Astrocyte (in vitro differentiated cells and primary cell): ENCODE data around the gene CHST3.

ENCODE experiments used
- EZH2 ChIP-seq: IDR thresholded peaks from 2 replicates; pipeline ENCODE4 v1.6.1; 2012; ENCODE audit warnings: mild to moderate bottlenecking, low read length, inconsistent platforms; ENCODE audit not compliant: insufficient read depth
- TF ChIP-seq, protein P1 (sequence below): IDR thresholded peaks from 2 replicates; pipeline ENCODE4 v1.5.1; 2011; ENCODE audit warnings: low read depth, mild to moderate bottlenecking, inconsistent platforms, low read length, moderate library complexity; ENCODE audit not compliant: insufficient read depth

DNA sequence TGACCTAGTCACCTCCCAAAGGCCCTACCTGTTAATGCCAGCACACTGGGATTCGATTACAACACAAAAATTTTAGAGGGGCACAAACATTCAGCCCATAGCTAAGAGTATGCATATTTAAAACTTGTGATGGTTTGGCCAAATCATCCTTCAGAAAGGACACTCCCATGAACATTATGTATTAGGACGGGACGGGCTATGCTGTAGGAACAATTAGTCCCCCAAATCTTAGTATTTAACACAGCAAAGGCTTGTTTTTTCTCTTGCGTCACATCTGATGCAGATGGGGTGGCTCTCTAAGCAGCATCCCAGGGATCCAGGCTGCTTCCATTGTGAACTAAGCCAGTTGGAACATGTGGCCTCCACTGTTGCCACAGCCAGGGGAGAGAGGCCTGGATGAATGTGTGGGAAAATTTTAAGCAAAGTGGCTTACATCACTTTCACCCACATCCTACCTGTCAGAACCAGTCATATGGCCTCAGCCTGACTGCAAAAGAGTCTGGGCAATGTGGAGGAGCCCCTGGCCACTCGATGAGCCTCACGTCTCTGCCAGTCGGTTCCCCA is 26.6 kb downstream of the CHST3 start:
- TF ChIP-seq, protein P1, sequence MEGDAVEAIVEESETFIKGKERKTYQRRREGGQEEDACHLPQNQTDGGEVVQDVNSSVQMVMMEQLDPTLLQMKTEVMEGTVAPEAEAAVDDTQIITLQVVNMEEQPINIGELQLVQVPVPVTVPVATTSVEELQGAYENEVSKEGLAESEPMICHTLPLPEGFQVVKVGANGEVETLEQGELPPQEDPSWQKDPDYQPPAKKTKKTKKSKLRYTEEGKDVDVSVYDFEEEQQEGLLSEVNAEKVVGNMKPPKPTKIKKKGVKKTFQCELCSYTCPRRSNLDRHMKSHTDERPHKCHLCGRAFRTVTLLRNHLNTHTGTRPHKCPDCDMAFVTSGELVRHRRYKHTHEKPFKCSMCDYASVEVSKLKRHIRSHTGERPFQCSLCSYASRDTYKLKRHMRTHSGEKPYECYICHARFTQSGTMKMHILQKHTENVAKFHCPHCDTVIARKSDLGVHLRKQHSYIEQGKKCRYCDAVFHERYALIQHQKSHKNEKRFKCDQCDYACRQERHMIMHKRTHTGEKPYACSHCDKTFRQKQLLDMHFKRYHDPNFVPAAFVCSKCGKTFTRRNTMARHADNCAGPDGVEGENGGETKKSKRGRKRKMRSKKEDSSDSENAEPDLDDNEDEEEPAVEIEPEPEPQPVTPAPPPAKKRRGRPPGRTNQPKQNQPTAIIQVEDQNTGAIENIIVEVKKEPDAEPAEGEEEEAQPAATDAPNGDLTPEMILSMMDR = no peak
- TF ChIP-seq EZH2 = no peak
